GM12801 (cell line): ENCODE measurements around the gene CES3.

Experiments used
- TF ChIP-seq, protein P1 (sequence below): IDR thresholded peaks from one replicate; pipeline ENCODE4 v1.5.1; 2011; ENCODE audit warnings: control low read depth; ENCODE audit not compliant: insufficient read length; ENCODE audit errors: extremely low read depth

Gene CES3

GRCh38 chr16:66942981-66943380 lies 18.1 kb upstream of the CES3 start:
- TF ChIP-seq, protein P1, sequence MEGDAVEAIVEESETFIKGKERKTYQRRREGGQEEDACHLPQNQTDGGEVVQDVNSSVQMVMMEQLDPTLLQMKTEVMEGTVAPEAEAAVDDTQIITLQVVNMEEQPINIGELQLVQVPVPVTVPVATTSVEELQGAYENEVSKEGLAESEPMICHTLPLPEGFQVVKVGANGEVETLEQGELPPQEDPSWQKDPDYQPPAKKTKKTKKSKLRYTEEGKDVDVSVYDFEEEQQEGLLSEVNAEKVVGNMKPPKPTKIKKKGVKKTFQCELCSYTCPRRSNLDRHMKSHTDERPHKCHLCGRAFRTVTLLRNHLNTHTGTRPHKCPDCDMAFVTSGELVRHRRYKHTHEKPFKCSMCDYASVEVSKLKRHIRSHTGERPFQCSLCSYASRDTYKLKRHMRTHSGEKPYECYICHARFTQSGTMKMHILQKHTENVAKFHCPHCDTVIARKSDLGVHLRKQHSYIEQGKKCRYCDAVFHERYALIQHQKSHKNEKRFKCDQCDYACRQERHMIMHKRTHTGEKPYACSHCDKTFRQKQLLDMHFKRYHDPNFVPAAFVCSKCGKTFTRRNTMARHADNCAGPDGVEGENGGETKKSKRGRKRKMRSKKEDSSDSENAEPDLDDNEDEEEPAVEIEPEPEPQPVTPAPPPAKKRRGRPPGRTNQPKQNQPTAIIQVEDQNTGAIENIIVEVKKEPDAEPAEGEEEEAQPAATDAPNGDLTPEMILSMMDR: no peak

DNA sequence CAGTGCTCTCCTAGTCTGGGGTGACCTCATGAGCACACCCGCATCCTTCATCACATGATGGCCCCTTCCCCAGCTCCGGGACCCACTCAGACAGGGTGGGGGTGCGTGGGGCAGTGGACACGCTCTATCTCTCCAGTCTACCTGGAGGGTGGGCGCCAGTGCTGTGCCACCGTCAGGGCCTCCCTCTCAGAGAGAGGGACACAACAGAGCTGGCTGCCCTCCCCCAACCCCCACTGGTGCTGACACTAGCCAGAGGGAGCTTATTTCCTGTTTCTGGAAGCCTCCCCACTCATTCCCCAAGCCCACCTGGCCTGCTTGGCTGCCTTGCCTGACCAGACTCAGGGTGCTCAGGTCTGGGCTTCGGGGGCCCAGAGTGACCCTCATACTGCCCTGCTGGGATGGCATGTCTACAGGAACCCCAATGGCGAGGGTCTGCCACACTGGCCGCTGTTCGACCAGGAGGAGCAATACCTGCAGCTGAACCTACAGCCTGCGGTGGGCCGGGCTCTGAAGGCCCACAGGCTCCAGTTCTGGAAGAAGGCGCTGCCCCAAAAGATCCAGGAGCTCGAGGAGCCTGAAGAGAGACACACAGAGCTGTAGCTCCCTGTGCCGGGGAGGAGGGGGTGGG lies 17.5 kb upstream of the CES3 start:
- TF ChIP-seq, protein P1: no peak

GRCh38 chr16:66944054-66944441 lies 17.0 kb upstream of the CES3 start:
- TF ChIP-seq, protein P1: no peak

- TF ChIP-seq, protein P1: no peak
Observed at GRCh38 chr16:66945939-66946338, 15.1 kb upstream of the CES3 start.

- TF ChIP-seq, protein P1: no peak
Observed at GRCh38 chr16:66946541-66946940, 14.5 kb upstream of the CES3 start.

DNA sequence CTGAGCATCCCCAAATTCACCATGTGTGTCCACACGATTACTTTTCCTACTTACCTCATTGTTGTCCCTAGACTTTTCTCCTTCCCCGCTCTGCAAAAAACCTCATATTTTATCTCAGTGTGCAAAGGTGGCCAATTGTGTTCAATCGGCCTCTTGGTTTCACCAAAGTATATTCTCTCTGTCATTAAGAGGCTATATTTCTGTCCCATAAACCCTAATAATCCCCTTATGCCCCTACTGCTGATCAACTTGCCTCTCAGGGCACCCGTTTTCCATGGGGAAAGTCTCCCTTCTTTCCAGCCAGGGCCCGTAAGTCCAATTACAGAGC lies 14.1 kb upstream of the CES3 start:
- TF ChIP-seq, protein P1: no peak

- TF ChIP-seq, protein P1: no peak
Observed at GRCh38 chr16:66947302-66948065, 13.6 kb upstream of the CES3 start.
